IMR-90 (cell line): Measurements from ENCODE around the gene VCL. TPM values are rescaled to one million over a fixed set of nuclear protein-coding genes. Genes with fewer than 3 reads are reported as not detected.

Experiments
- ATAC-seq: fragments of 200-7000 bp; cut with Tn5 transposase; 2 replicates; pipeline ENCODE4 v1.9.1; 2020; ENCODE audit warnings: low read depth, mild to moderate bottlenecking, moderate library complexity
- BruUV-seq: library from RNA; stranded (reverse); fragments of 400-500 nt; replicated peaks from 2 replicates; lab custom pipeline; 2021; lab: Mats Ljungman, UMichigan
- CTCF ChIA-PET: fragments of 300-600 bp; formaldehyde crosslinking; extraction: SDS; loops from one replicate; lab custom pipeline; 2021; ENCODE audit warnings: antibody characterized with exemption; lab: Yijun Ruan, JAX
- POLR2A ChIA-PET: fragments of 300-600 bp; sonication (Branson Sonifier 250); formaldehyde crosslinking; loops from one replicate; lab custom pipeline; 2022; ENCODE audit warnings: antibody characterized with exemption; ENCODE audit not compliant: unreplicated experiment; lab: Charles Lee
- DNase-seq: peaks from one replicate; pipeline ENCODE4 v3.0.0; 2013
- H2AFZ ChIP-seq: replicated peaks from 2 replicates; pipeline ENCODE3; 2013; ENCODE audit warnings: low read length, mild to moderate bottlenecking; ENCODE audit not compliant: poor library complexity
- H2AK5ac ChIP-seq: 2 replicates; pipeline ENCODE4 v1.6.1; 2013; ENCODE audit warnings: low read depth, low read length, inconsistent platforms
- H2AK9ac ChIP-seq: replicated peaks from 2 replicates; pipeline ENCODE3; 2013; ENCODE audit warnings: mild to moderate bottlenecking, low read depth, low read length, moderate library complexity; ENCODE audit not compliant: poor library complexity
- H2BK120ac ChIP-seq: 2 replicates; pipeline ENCODE4 v1.6.1; 2013; ENCODE audit warnings: low read depth, low read length, inconsistent platforms
- H2BK15ac ChIP-seq: 3 replicates; pipeline ENCODE4 v1.6.1; 2013; ENCODE audit warnings: low read depth, low read length, inconsistent platforms
- H2BK20ac ChIP-seq: 2 replicates; pipeline ENCODE4 v1.6.1; 2013; ENCODE audit warnings: low read depth, mild to moderate bottlenecking, inconsistent platforms, low read length, moderate library complexity
- H2BK5ac ChIP-seq: 2 replicates; pipeline ENCODE4 v1.6.1; 2013; ENCODE audit warnings: mild to moderate bottlenecking, low read depth, low read length, inconsistent platforms; ENCODE audit not compliant: poor library complexity, severe bottlenecking
- H3K14ac ChIP-seq: replicated peaks from 2 replicates; pipeline ENCODE4 v1.6.1; 2013; ENCODE audit warnings: low read depth, low read length, inconsistent platforms
- H3K18ac ChIP-seq: 2 replicates; pipeline ENCODE4 v1.6.1; 2013; ENCODE audit warnings: low read depth, low read length, control low read depth
- H3K23ac ChIP-seq: 2 replicates; pipeline ENCODE4 v1.6.1; 2013; ENCODE audit warnings: low read depth, low read length, inconsistent platforms
- H3K27ac ChIP-seq: 2 replicates; pipeline ENCODE4 v1.5.1; 2013; ENCODE audit warnings: mild to moderate bottlenecking, control low read depth, low read length; ENCODE audit not compliant: insufficient read depth
- H3K27me3 ChIP-seq: 2 replicates; pipeline ENCODE4 v1.6.1; 2013; ENCODE audit warnings: low read length; ENCODE audit not compliant: control insufficient read depth, insufficient read depth
- H3K36me3 ChIP-seq: 2 replicates; pipeline ENCODE4 v1.6.1; 2013; ENCODE audit warnings: low read length, mixed read lengths; ENCODE audit not compliant: control insufficient read depth, insufficient read depth
- H3K4ac ChIP-seq: 2 replicates; pipeline ENCODE4 v1.6.1; 2013; ENCODE audit warnings: low read depth, low read length, inconsistent platforms
- H3K4me1 ChIP-seq: 2 replicates; pipeline ENCODE4 v1.6.1; 2013; ENCODE audit warnings: low read length, mixed read lengths; ENCODE audit not compliant: control insufficient read depth, insufficient read depth
- H3K4me2 ChIP-seq: 2 replicates; pipeline ENCODE4 v1.6.1; 2013; ENCODE audit warnings: low read depth, mild to moderate bottlenecking, control low read depth, low read length, moderate library complexity
- H3K4me3 ChIP-seq: 2 replicates; pipeline ENCODE4 v1.5.1; 2013; ENCODE audit warnings: low read depth, mild to moderate bottlenecking, control low read depth, low read length, moderate library complexity; ENCODE audit not compliant: insufficient read depth
- H3K56ac ChIP-seq: 2 replicates; pipeline ENCODE4 v1.6.1; 2013; ENCODE audit warnings: low read length, inconsistent platforms; ENCODE audit not compliant: insufficient read depth; ENCODE audit errors: extremely low read depth
- H3K79me1 ChIP-seq, 2 experiments: 2 replicates each; pipeline ENCODE4 v1.6.1; 2013; ENCODE audit warnings: low read length in 2 of 2, inconsistent platforms in 1 of 2, low read depth in 1 of 2
- H3K9ac ChIP-seq: 2 replicates; pipeline ENCODE4 v1.6.1; 2013; ENCODE audit warnings: low read depth, low read length, control low read depth
- H3K9me1 ChIP-seq: 2 replicates; pipeline ENCODE4 v1.6.1; 2013; ENCODE audit warnings: low read length, inconsistent platforms; ENCODE audit not compliant: insufficient read depth
- H3K9me3 ChIP-seq: 2 replicates; pipeline ENCODE4 v1.6.1; 2013; ENCODE audit warnings: low read length; ENCODE audit not compliant: control insufficient read depth, insufficient read depth
- H4K20me1 ChIP-seq: 2 replicates; pipeline ENCODE4 v1.6.1; 2013; ENCODE audit warnings: low read length, inconsistent platforms; ENCODE audit not compliant: insufficient read depth
- H4K5ac ChIP-seq: 2 replicates; pipeline ENCODE4 v1.6.1; 2013; ENCODE audit warnings: mild to moderate bottlenecking, low read depth, low read length, control low read depth
- H4K8ac ChIP-seq, 2 experiments: 2 replicates each; pipeline ENCODE4 v1.6.1; 2013; ENCODE audit warnings: low read depth in 2 of 2, low read length in 2 of 2, control low read depth in 1 of 2, inconsistent platforms in 1 of 2
- H4K91ac ChIP-seq: 2 replicates; pipeline ENCODE4 v1.6.1; 2013; ENCODE audit warnings: low read depth, low read length, inconsistent platforms; ENCODE audit not compliant: insufficient read depth
- MAFK ChIP-seq: IDR thresholded peaks from 2 replicates; pipeline ENCODE4 v1.6.1; 2012; ENCODE audit warnings: low read depth, low read length, improper control_type of control experiment
- RCOR1 ChIP-seq: IDR thresholded peaks from 2 replicates; pipeline ENCODE4 v1.6.1; 2012; ENCODE audit warnings: mild to moderate bottlenecking, low read length, improper control_type of control experiment; ENCODE audit not compliant: insufficient replicate concordance
- WGBS, 2 experiments: methylation state at CpG; one replicate each; pipeline versions ENCODE4 v1.1.5 to v1.1.7; 2013; ENCODE audit warnings: missing lambda C conversion rate in 2 of 2; ENCODE audit not compliant: insufficient read length in 1 of 2; ENCODE audit errors: extremely low coverage in 2 of 2; 5-methylcytosine and 5-hydroxymethylcytosine counted together
- dilution Hi-C: fragments of 300-500 bp; cut with HindIII; formaldehyde crosslinking; loops from one replicate; pipeline ENCODE4 v1.14.3; 2018; ENCODE audit warnings: low sequenced_read_pairs; ENCODE audit not compliant: unreplicated experiment
- in situ Hi-C: fragments of 300-500 bp; cut with MboI; formaldehyde crosslinking; loops from 3 replicates; pipeline ENCODE4 v1.14.3; 2019; ENCODE audit warnings: low sequenced_read_pairs, inconsistent platforms, mixed read lengths
- intact Hi-C: fragments of 100-400 bp; cut with micrococcal nuclease; formaldehyde crosslinking; loops from 2 replicates; pipeline ENCODE4 v1.10.0; 2022
- polyA plus RNA-seq, 3 experiments: library from polyadenylated mRNA; depleted of rRNA; stranded (reverse); fragments of >200 nt; gene quantifications; 2 replicates each; pipeline ENCODE4 v1.2.3, GENCODE V29; 2012; ENCODE audit warnings: low replicate concordance in 1 of 3
- total RNA-seq: library from RNA; depleted of rRNA; stranded (reverse); fragments of >200 nt; gene quantifications from 2 replicates; pipeline ENCODE4 v1.2.3, GENCODE V29; 2012

VCL gene
- total and polyA plus RNA-seq, 2 of the 4 experiments (the other 2 are of a cell fraction) = 227 to 283 TPM

DNA sequence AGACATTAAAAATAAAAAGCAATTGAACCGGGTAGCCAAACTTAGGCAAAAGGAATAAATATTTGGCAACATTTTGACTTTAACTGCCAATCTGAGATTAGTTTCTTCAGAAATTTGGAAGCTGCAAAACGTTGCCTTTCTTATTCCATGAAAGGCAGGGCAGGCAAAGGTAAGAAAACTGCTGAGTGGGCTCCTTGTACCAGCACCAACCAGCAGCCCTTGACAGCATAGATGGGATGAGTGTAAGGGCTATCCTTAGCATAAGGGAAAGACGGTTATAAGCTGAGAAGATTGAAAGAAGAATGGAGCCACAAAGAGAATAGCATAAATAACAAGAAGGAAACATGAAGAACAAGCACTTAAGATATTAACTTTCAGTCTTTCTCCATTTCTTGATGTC lies 124.1 kb downstream of the VCL start:
- Histone ChIP-seq H2BK15ac (no peak overlapping the region), H3K23ac (no peak overlapping the region), H3K4me3 (no peak overlapping the region), H4K91ac (no peak overlapping the region), H4K8ac (no peak overlapping the region), H3K27ac (no peak overlapping the region), H3K18ac (no peak overlapping the region), H4K5ac (no peak overlapping the region), H3K56ac (no peak overlapping the region), H3K4me1 (peaks cover 10% of the 10 kb centered on the region), H3K27me3 (no peaks in the 10 kb centered on the region), H2AFZ (no peak overlapping the region), H2BK20ac (no peak overlapping the region), H3K4ac (no peak overlapping the region), H3K9ac (no peak overlapping the region), H3K9me1 (no peaks in the 10 kb centered on the region; the same call in 1 of the 2 replicates), H3K9me3 (no peaks in the 10 kb centered on the region), H3K4me2 (no peak overlapping the region), H3K14ac (no peak overlapping the region), H2AK9ac (no peak overlapping the region), H3K79me1 (peaks cover 10 to 37% of the 10 kb centered on the region in 2 experiments; a peak in 3 of 4 replicates), H2AK5ac (no peak overlapping the region), H2BK120ac (no peak overlapping the region), H3K36me3 (peaks cover 54% of the 10 kb centered on the region), H2BK5ac (no peak overlapping the region), H4K20me1 (peaks cover 25% of the 10 kb centered on the region)
- POLR2A ChIA-PET = no interaction called here
- 100% methylated on average over 1 of the region's 3 CpGs; no CpG with 5 or more reads in 1 of the 2 experiments for WGBS, 2 experiments
- dilution Hi-C loops (no loop called here), in situ Hi-C loops (no loop called here), intact Hi-C loops (loop anchor here (10.0 kb wide), 1 partner anchor 983 kb away; a partner anchor contains a TSS)
- CTCF ChIA-PET = interaction anchor here (1.9 kb wide), 1 partner anchor 236 kb away, joined by 4 read pairs; no protein-coding TSS in a partner anchor
- ATAC-seq = no peak
- TF ChIP-seq MAFK = peak; percentile 58
- TF ChIP-seq RCOR1 = no peak
- BruUV-seq = no TSS peak
- DNase-seq = no peak
